Measurements from ENCODE around the gene POC1A. TPM values are rescaled to one million over a fixed set of nuclear protein-coding genes. Genes with fewer than 3 reads are reported as not detected.

The POC1A gene
- total and polyA plus RNA-seq, 2 experiments from 2014 or later = 19.1 to 26.7 TPM

DNA sequence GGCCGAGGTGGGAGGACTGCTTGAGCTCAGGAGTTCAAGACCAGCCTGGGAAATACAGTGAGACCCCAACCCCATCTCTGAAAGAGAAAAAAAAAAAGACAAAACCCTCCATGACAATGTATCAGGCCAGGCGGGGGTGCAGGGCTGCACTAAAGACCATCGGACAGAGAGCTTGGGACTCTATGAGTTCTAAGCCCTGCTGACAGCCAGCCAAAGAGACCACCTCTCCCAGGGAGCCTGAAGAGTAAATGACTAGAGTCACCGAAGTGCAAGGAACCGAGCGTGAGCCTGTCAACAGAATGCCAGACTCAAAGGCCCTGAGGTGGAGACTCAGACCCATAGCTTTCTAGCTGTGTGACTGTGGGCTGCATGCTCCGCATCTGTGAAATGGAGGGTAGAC is 12.5 kb downstream of the POC1A start:
- Histone ChIP-seq H3K4me1 (ENCODE audit: insufficient read depth) (no peaks in the 10 kb centered on the region), H3K79me2 (replicated peaks; ENCODE audit: insufficient read depth) (no peaks in the 10 kb centered on the region; the same call in 1 of the 2 replicates), H3K4me2 (no peak overlapping the region), H3K27me3 (ENCODE audit: insufficient read depth) (no peaks in the 10 kb centered on the region), H4K20me1 (replicated peaks; ENCODE audit: insufficient read depth) (peaks cover 4% of the 10 kb centered on the region; the same call in 1 of the 2 replicates), H3F3A (replicated peaks; ENCODE audit: low read depth) (peaks cover 3% of the 10 kb centered on the region; the same call in 1 of the 2 replicates), H2AFZ (no peak overlapping the region), H3K4me3 (no peak overlapping the region), H3K36me3 (ENCODE audit: insufficient read depth) (peaks cover 12% of the 10 kb centered on the region), H3K27ac (ENCODE audit: low read depth) (no peak overlapping the region), H3K9me2 (ENCODE audit: insufficient read depth) (no peaks in the 10 kb centered on the region)
- TF ChIP-seq EZH2 (IDR thresholded peaks at IDR 0.05; ENCODE audit: low read depth, unreplicated experiment) = no peak
- no peak for TF ChIP-seq CTCF (conservative IDR thresholded peaks at IDR 0.05; ENCODE audit: low read depth in 2 of 2)
- TF ChIP-seq, protein P1, sequence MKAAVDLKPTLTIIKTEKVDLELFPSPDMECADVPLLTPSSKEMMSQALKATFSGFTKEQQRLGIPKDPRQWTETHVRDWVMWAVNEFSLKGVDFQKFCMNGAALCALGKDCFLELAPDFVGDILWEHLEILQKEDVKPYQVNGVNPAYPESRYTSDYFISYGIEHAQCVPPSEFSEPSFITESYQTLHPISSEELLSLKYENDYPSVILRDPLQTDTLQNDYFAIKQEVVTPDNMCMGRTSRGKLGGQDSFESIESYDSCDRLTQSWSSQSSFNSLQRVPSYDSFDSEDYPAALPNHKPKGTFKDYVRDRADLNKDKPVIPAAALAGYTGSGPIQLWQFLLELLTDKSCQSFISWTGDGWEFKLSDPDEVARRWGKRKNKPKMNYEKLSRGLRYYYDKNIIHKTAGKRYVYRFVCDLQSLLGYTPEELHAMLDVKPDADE (IDR thresholded peaks at IDR 0.05) = no peak
- TF ChIP-seq EZH2phosphoT487 (IDR thresholded peaks at IDR 0.05; ENCODE audit: unreplicated experiment) = no peak
- TF ChIP-seq CREB1 (CRISPR knock-in tag; IDR thresholded peaks at IDR 0.05; ENCODE audit: low read depth) = no peak
- no peak for TF ChIP-seq REST (IDR thresholded peaks at IDR 0.05; ENCODE audit: unreplicated experiment)
- no peak for TF ChIP-seq POLR2AphosphoS5 (IDR thresholded peaks at IDR 0.05; ENCODE audit: low read depth)
- no peak for TF ChIP-seq JUNB (IDR thresholded peaks at IDR 0.05; ENCODE audit: unreplicated experiment)
- TF ChIP-seq ZNF114 (CRISPR knock-in tag; IDR thresholded peaks at IDR 0.05) = no peak
- TF ChIP-seq NANOG (IDR thresholded peaks at IDR 0.05; ENCODE audit: borderline replicate concordance) = no peak
- Mint-ChIP-seq H3K4me1 (peaks cover 3% of the 10 kb centered on the region; the same call in 2 of the 3 replicates), H3K27ac (no peak overlapping the region), H3K36me3 (ENCODE audit: low read depth) (peaks cover 63% of the 10 kb centered on the region), H3K4me3 (no peak overlapping the region), H3K9me3 (no peaks in the 10 kb centered on the region), H3K27me3 (ENCODE audit: insufficient read depth, low read depth, poor library complexity) (peaks cover 2% of the 10 kb centered on the region)
- ATAC-seq (no peak), DNase-seq (ENCODE audit: low spot score) (no peak)

All from GM23338 (cell line).